ENCODE results near the gene UCK1.

UCK1 gene

DNA sequence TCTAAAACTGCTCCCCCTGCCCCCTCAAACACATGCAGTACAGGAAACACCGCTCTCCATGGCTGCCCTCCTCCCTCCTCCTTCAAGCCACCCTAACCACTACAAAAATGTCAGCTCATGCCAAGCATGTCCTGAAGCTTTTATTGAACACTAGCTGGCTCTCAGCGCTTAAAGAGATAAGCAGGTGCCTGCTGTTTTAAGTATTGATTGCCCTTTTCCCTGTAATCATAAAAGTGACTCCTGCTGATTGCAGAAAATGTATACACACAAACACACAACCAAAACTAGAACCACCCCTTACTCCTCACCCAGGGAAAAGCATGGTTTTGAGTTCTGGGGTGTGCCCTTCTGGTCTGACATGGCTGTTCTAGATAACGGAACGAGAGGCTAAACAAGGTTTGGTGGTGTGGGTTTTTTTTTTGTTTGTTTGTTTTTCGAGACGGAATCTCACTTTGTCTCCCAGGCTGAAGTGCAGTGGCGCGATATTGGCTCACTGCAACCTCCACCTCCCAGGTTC lies 3.7 kb upstream of the UCK1 start:
- no peak overlapping the region for H3K27ac ChIP-seq (ENCODE audit: low read depth, low read length)
- no peaks in the 10 kb centered on the region for H3K9me2 ChIP-seq (replicated peaks; ENCODE audit: control insufficient read depth, low read length)
- H3K79me2 ChIP-seq (ENCODE audit: control insufficient read depth, low read length): peaks cover 12% of the 10 kb centered on the region
- TF ChIP-seq EZH2phosphoT487 (IDR thresholded peaks at IDR 0.05; ENCODE audit: borderline replicate concordance, low read length): no peak
- TF ChIP-seq, protein P1, sequence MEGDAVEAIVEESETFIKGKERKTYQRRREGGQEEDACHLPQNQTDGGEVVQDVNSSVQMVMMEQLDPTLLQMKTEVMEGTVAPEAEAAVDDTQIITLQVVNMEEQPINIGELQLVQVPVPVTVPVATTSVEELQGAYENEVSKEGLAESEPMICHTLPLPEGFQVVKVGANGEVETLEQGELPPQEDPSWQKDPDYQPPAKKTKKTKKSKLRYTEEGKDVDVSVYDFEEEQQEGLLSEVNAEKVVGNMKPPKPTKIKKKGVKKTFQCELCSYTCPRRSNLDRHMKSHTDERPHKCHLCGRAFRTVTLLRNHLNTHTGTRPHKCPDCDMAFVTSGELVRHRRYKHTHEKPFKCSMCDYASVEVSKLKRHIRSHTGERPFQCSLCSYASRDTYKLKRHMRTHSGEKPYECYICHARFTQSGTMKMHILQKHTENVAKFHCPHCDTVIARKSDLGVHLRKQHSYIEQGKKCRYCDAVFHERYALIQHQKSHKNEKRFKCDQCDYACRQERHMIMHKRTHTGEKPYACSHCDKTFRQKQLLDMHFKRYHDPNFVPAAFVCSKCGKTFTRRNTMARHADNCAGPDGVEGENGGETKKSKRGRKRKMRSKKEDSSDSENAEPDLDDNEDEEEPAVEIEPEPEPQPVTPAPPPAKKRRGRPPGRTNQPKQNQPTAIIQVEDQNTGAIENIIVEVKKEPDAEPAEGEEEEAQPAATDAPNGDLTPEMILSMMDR (IDR thresholded peaks at IDR 0.05; ENCODE audit: low read depth, low read length, poor library complexity, severe bottlenecking): no peak
- peaks cover 30% of the 10 kb centered on the region for H3K4me1 ChIP-seq (ENCODE audit: control insufficient read depth, low read length)
- no peaks in the 10 kb centered on the region for H3F3A ChIP-seq (ENCODE audit: control insufficient read depth, insufficient read depth)
- H3K27me3 ChIP-seq (ENCODE audit: control insufficient read depth, low read length): no peaks in the 10 kb centered on the region
- H3K4me2 ChIP-seq (ENCODE audit: low read length): peak overlapping the region; percentile 31; the same call in 1 of the 2 replicates
- H3K4me3 ChIP-seq (ENCODE audit: low read length): no peak overlapping the region
- no peaks in the 10 kb centered on the region for H3K9me3 ChIP-seq (ENCODE audit: control insufficient read depth, insufficient read depth, low read length)
- no peaks in the 10 kb centered on the region for H4K20me1 ChIP-seq (ENCODE audit: control insufficient read depth, insufficient read depth, low read depth, low read length)
- peaks cover 7% of the 10 kb centered on the region for H3K36me3 ChIP-seq (ENCODE audit: control insufficient read depth, low read length)

- TF ChIP-seq, protein P1 (IDR thresholded peaks at IDR 0.05; ENCODE audit: low read depth, low read length, poor library complexity, severe bottlenecking): peak; percentile 18
- no peak for TF ChIP-seq EZH2phosphoT487 (IDR thresholded peaks at IDR 0.05; ENCODE audit: borderline replicate concordance, low read length)
- no peaks in the 10 kb centered on the region for H3K27me3 ChIP-seq (ENCODE audit: control insufficient read depth, low read length)
- no peaks in the 10 kb centered on the region for H4K20me1 ChIP-seq (ENCODE audit: control insufficient read depth, insufficient read depth, low read depth, low read length)
- peaks cover 44% of the 10 kb centered on the region for H3K36me3 ChIP-seq (ENCODE audit: control insufficient read depth, low read length)
- no peaks in the 10 kb centered on the region for H3F3A ChIP-seq (ENCODE audit: control insufficient read depth, insufficient read depth)
- H3K9me3 ChIP-seq (ENCODE audit: control insufficient read depth, insufficient read depth, low read length): no peaks in the 10 kb centered on the region
- peaks cover 16% of the 10 kb centered on the region for H3K79me2 ChIP-seq (ENCODE audit: control insufficient read depth, low read length)
- H3K27ac ChIP-seq (ENCODE audit: low read depth, low read length): peak overlapping the region; percentile 40
- H3K4me2 ChIP-seq (ENCODE audit: low read length): peak overlapping the region; percentile 99
- H3K9me2 ChIP-seq (replicated peaks; ENCODE audit: control insufficient read depth, low read length): no peaks in the 10 kb centered on the region
- H3K4me1 ChIP-seq (ENCODE audit: control insufficient read depth, low read length): peaks cover 23% of the 10 kb centered on the region
- H3K4me3 ChIP-seq (ENCODE audit: low read length): peak overlapping the region; percentile 93
Measured at GRCh38 chr9:131530546-131530919, 530 bp downstream of the UCK1 start.

DNA sequence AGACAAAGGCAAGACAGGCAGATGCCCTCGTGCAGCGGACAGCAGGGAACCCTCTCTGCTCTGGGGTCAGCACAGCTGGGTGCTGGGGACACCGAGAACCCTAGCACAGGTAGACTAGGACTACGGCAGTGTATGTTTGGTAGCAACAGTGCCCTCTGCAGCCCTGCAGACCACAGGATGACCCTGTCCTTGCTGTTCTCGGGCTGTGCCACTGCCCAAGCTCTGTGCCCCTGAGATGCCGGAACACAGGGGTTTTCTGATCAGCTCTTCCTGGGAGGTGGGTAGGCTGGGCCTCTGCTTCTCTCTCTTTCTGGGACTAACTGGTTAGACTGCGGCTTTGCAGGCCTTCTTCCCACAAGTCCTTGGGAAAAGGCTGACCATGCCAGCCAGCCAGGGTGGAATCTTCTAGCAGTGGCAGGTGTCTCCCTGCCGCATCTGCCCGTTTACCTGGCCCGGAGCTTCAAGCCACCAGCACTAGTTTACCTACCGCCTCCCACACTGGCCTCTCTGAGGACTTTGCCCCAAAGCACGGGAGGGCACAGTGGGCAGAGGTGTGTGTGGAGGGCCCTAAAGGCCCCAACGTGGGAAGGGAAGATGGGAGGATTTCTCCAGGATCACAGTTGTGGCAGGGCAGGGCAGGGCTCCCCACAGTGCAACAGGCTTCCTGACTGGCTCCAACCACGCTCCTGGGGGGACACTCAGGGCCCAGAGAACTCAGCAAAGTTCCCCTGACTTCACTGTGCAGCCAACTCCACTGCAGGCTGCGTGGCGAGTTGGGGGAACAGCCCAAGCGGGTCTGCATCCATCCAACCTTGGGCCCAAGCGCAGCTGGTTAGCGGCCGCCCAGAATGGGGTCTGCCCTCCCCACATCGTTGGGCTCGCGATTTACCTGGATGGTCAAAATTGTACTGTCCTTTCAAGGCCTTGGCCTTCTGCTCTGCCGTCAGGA lies 1.2 kb downstream of the UCK1 start:
- H3K27me3 ChIP-seq (ENCODE audit: control insufficient read depth, low read length): no peaks in the 10 kb centered on the region
- no peaks in the 10 kb centered on the region for H3K9me3 ChIP-seq (ENCODE audit: control insufficient read depth, insufficient read depth, low read length)
- H3K36me3 ChIP-seq (ENCODE audit: control insufficient read depth, low read length): peaks cover 49% of the 10 kb centered on the region
- no peaks in the 10 kb centered on the region for H4K20me1 ChIP-seq (ENCODE audit: control insufficient read depth, insufficient read depth, low read depth, low read length)
- H3K4me3 ChIP-seq (ENCODE audit: low read length): peak overlapping the region; percentile 93
- no peaks in the 10 kb centered on the region for H3F3A ChIP-seq (ENCODE audit: control insufficient read depth, insufficient read depth)
- peaks cover 16% of the 10 kb centered on the region for H3K79me2 ChIP-seq (ENCODE audit: control insufficient read depth, low read length)
- TF ChIP-seq EZH2phosphoT487 (IDR thresholded peaks at IDR 0.05; ENCODE audit: borderline replicate concordance, low read length): no peak
- TF ChIP-seq, protein P1 (IDR thresholded peaks at IDR 0.05; ENCODE audit: low read depth, low read length, poor library complexity, severe bottlenecking): no peak
- H3K9me2 ChIP-seq (replicated peaks; ENCODE audit: control insufficient read depth, low read length): no peaks in the 10 kb centered on the region
- H3K4me1 ChIP-seq (ENCODE audit: control insufficient read depth, low read length): peaks cover 20% of the 10 kb centered on the region
- peak overlapping the region; percentile 99 for H3K4me2 ChIP-seq (ENCODE audit: low read length)
- H3K27ac ChIP-seq (ENCODE audit: low read depth, low read length): peak overlapping the region; percentile 40; the same call in 1 of the 2 replicates

All from DOHH2 (cell line).